ENCODE data around the gene DNPEP.

GRCh38 chr2:219368690-219369191 lies 19.0 kb downstream of the DNPEP start:
- no peak for TF ChIP-seq CTCF (conservative IDR thresholded peaks at IDR 0.05; ENCODE audit: low read length)
- no peak for TF ChIP-seq EZH2phosphoT487 (IDR thresholded peaks at IDR 0.05; ENCODE audit: borderline replicate concordance, low read depth, low read length)

All from OCI-LY7 (cell line).